ENCODE data around the gene LCN1.
"Not testable (repeated sequence)": the region's sequence is repeated elsewhere in the genome, so short reads cannot be mapped to it uniquely, and the experiment has no call there.

LCN1 gene

DNA sequence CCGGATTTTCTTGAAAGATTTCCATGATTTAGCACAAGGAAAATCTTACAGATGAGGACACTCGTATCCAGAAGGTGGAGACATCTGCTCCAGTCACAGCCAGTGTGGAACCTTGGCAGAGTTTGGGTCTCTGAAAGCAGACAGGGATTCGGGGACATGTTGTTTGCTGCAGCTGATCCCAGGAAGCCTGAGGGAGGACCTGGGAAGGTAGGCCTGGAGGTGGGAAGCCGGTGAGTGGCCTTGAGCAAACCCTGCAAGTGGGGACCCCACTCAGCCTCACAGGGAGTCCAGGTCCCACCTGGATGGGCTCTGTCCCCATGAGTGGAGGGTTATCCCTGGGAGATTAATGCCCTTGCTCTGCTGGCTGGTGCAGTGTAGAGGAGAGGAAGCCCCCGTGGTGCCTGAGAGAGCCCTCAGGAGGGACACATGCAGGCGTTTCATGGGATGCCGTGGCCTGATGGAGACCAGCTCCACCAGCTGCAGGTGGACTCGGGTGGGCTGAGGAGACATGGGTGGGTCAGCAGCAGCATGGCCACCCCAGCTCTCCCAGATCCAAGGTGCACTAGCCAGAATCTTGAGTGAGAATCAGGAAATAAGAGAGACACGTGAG, 12.9 kb upstream of the LCN1 start:
- Histone ChIP-seq H3K4me3 (ENCODE audit: low read depth, low read length) (no peak overlapping the region), H2AFZ (ENCODE audit: low read length, unreplicated experiment) (no peak overlapping the region), H3K4me1 (ENCODE audit: control insufficient read depth, insufficient read depth, low read length, unreplicated experiment) (peaks cover 15% of the 10 kb centered on the region), H3K79me2 (ENCODE audit: control insufficient read depth, insufficient read depth, low read length, unreplicated experiment) (no peaks in the 10 kb centered on the region), H3K27ac (ENCODE audit: low read depth, low read length) (no peak overlapping the region), H3K36me3 (ENCODE audit: insufficient read depth, low read length) (no peaks in the 10 kb centered on the region), H3K27me3 (ENCODE audit: insufficient read depth, low read length) (no peaks in the 10 kb centered on the region)

DNA sequence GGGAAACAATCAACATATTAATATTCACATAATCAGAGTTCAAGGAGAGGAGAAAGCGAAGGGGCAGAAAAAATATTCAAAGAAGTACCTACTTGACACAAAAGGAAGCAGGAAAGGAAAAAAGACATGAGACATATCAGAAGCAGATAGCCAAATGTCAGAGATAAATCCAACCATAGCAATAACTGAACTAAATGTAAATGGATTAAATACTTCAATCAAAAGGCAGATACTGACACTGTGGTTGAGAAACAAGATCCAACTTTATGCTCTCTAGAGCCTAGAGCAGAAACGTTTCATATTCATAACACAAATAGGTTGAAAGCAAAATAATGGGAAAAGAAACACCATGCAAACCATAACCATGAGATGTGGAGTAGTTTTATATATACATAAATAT, 11.8 kb upstream of the LCN1 start:
- Histone ChIP-seq H3K27ac (ENCODE audit: low read depth, low read length) (no peak overlapping the region), H3K36me3 (ENCODE audit: insufficient read depth, low read length) (no peaks in the 10 kb centered on the region), H3K79me2 (ENCODE audit: control insufficient read depth, insufficient read depth, low read length, unreplicated experiment) (no peaks in the 10 kb centered on the region), H3K4me1 (ENCODE audit: control insufficient read depth, insufficient read depth, low read length, unreplicated experiment) (peaks cover 15% of the 10 kb centered on the region), H2AFZ (ENCODE audit: low read length, unreplicated experiment) (no peak overlapping the region), H3K27me3 (ENCODE audit: insufficient read depth, low read length) (no peaks in the 10 kb centered on the region), H3K4me3 (ENCODE audit: low read depth, low read length) (no peak overlapping the region)

DNA sequence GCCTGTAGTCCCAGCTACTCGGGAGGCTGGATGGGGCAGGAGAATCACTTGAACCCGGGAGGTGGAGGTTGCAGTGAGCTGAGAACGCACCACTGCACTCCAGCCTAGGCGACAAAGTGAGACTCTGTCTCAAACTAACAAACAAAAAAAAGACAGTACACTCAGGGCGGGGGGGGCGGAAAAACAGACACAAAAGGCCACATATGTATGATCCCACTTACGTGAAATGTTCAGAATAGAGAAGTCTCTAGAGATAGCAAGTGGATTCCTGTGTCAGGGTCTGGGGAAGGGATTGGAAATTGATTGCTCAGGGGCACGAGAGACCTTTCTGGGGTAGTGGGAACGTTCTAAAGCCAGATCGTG, 9.0 kb upstream of the LCN1 start:
- Histone ChIP-seq H3K27me3 (ENCODE audit: insufficient read depth, low read length) (peaks cover 1% of the 10 kb centered on the region; the same call in 1 of the 2 replicates), H3K4me1 (ENCODE audit: control insufficient read depth, insufficient read depth, low read length, unreplicated experiment) (peaks cover 15% of the 10 kb centered on the region), H3K79me2 (ENCODE audit: control insufficient read depth, insufficient read depth, low read length, unreplicated experiment) (no peaks in the 10 kb centered on the region), H3K27ac (ENCODE audit: low read depth, low read length) (no peak overlapping the region), H3K36me3 (ENCODE audit: insufficient read depth, low read length) (no peaks in the 10 kb centered on the region), H2AFZ (ENCODE audit: low read length, unreplicated experiment) (no peak overlapping the region), H3K4me3 (ENCODE audit: low read depth, low read length) (no peak overlapping the region)

DNA sequence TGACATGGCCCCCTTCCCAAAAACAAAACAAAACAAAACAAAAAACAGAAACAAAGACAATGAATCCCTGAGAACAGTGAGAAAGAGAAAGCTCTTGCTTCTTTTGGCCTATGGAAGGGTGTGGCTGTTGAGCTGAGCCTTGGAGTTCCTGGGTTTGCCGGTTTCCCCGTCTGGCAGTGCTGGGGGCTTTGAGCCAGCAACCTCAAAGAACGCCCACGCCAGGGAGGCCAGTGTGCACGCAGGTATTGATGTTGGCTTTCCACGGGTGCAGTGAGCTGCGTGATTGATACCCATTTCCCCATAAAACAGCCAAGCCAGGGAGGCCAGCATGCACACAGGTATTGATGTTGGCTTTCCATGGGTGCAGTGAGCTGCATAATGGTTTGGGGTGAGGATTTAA, 8.3 kb upstream of the LCN1 start:
- Histone ChIP-seq H2AFZ (ENCODE audit: low read length, unreplicated experiment) (no peak overlapping the region), H3K27ac (ENCODE audit: low read depth, low read length) (no peak overlapping the region), H3K4me1 (ENCODE audit: control insufficient read depth, insufficient read depth, low read length, unreplicated experiment) (peaks cover 15% of the 10 kb centered on the region), H3K27me3 (ENCODE audit: insufficient read depth, low read length) (peaks cover 7% of the 10 kb centered on the region; the same call in 1 of the 2 replicates), H3K4me3 (ENCODE audit: low read depth, low read length) (no peak overlapping the region), H3K79me2 (ENCODE audit: control insufficient read depth, insufficient read depth, low read length, unreplicated experiment) (no peaks in the 10 kb centered on the region), H3K36me3 (ENCODE audit: insufficient read depth, low read length) (no peaks in the 10 kb centered on the region)

GRCh38 chr9:135513351-135513846, 7.8 kb upstream of the LCN1 start:
- H3K27me3 ChIP-seq (ENCODE audit: insufficient read depth, low read length) = peaks cover 7% of the 10 kb centered on the region; the same call in 1 of the 2 replicates
- H3K36me3 ChIP-seq (ENCODE audit: insufficient read depth, low read length) = no peaks in the 10 kb centered on the region
- H3K4me3 ChIP-seq (ENCODE audit: low read depth, low read length) = no peak overlapping the region
- no peaks in the 10 kb centered on the region for H3K79me2 ChIP-seq (ENCODE audit: control insufficient read depth, insufficient read depth, low read length, unreplicated experiment)
- peaks cover 15% of the 10 kb centered on the region for H3K4me1 ChIP-seq (ENCODE audit: control insufficient read depth, insufficient read depth, low read length, unreplicated experiment)
- no peak overlapping the region for H3K27ac ChIP-seq (ENCODE audit: low read depth, low read length)
- H2AFZ ChIP-seq (ENCODE audit: low read length, unreplicated experiment) = no peak overlapping the region

DNA sequence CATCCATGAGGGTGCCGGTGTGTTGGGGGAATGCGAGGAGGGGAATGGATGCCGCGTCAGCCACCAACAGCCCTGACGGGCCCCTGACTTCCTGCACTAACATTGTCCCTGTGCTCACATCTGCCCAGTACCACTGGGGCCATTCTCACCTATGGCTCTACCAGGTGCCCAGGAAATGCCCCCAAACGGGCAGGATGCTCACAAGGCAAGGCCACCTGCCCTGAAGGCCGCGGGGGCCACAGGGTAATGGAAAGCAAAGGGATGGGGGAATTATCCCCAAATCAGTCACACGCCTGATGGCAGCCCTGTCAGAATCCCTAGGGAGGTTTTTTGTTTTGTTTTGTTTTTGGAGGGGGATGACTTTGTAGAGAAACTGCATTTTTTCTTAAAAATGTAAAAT, 7.3 kb upstream of the LCN1 start:
- H3K27me3 ChIP-seq (ENCODE audit: insufficient read depth, low read length); H3K79me2 ChIP-seq (ENCODE audit: control insufficient read depth, insufficient read depth, low read length, unreplicated experiment); H3K4me3 ChIP-seq (ENCODE audit: low read depth, low read length); H3K36me3 ChIP-seq (ENCODE audit: insufficient read depth, low read length); H2AFZ ChIP-seq (ENCODE audit: low read length, unreplicated experiment); H3K27ac ChIP-seq (ENCODE audit: low read depth, low read length): not testable (repeated sequence)
- H3K4me1 ChIP-seq (ENCODE audit: control insufficient read depth, insufficient read depth, low read length, unreplicated experiment) = peaks cover 15% of the 10 kb centered on the region

DNA sequence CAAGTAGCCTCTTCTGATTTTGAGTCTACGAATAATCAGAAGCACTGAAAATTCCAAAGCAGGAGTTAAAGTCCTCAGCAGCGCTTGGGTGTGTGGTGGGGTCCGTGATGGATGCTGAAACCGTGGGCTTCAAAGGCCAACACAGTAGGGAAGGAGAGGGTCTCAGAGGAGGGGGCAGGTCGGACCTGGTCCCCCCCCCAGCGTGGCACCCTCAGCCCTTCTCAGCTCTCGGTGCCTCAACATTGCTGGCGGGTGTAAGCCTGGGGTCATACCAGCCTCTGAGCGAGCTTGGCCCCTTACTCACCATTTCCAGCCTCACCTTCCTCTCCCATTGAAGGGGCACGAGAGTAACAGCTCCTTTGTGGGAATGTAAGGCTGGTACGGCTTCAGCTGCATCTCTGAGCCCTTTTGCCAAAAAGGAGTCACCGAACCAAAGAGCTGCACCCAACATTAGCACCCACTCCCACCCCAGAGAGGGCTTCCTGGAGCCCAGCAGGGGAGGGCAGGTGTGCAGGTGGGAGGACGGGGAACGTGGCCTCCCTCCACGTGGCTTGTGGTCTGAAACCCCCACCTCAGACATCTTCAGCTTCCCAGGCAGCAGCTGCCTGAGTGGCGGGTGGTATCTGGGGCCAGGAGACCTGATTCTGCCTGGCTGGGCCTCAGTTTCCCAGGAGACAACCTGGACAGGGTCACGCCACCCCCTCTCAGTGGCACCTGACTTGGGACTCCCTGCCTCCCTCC, 6.7 kb upstream of the LCN1 start:
- Histone ChIP-seq H3K79me2 (ENCODE audit: control insufficient read depth, insufficient read depth, low read length, unreplicated experiment) (no peaks in the 10 kb centered on the region), H3K36me3 (ENCODE audit: insufficient read depth, low read length) (no peaks in the 10 kb centered on the region), H3K4me1 (ENCODE audit: control insufficient read depth, insufficient read depth, low read length, unreplicated experiment) (peaks cover 15% of the 10 kb centered on the region), H2AFZ (ENCODE audit: low read length, unreplicated experiment) (no peak overlapping the region), H3K4me3 (ENCODE audit: low read depth, low read length) (no peak overlapping the region), H3K27me3 (ENCODE audit: insufficient read depth, low read length) (peaks cover 11% of the 10 kb centered on the region; the same call in 1 of the 2 replicates), H3K27ac (ENCODE audit: low read depth, low read length) (no peak overlapping the region)

DNA sequence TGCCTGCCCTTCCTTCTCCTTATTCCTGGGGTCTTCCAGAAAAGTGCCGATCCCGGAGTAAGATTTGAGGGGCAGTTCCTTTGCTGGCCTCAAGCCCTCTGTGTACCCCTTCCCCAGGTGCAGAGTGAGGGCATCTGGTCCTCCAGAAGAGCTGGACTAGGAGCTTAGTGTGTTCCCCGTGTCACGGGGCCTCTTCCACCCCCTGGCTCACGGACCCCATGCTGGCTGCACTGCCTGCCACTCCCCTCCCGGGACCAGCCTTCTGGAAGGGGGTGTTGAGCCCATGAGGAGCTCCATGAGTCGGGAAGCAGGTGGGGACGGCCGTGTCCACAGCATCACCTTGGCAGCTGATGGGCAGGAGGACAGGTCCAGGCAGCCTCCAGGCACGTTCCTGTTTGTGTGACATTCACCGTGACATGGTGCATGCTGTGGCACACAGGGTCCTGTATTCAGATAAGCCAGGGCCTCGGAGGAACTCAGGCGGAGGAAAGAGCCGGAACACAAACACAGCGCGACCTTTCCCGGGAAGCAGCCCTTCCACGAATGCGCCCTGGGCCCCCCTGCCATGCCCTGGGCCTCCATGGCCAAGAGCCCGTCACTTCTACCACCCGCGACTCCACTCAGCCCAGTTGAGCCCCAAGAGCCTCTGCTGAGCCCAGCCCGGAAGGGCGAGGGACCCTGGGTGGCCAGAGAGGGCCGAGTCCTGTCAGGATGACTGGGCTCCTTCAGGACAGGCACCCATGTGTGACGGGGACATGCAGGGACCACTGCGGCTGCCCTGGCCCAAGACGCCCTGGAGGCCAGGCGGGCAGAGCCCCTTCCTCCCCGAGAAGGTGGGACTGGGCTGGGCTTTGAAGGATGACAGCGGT, 5.9 kb upstream of the LCN1 start:
- no peak overlapping the region for H2AFZ ChIP-seq (ENCODE audit: low read length, unreplicated experiment)
- H3K4me1 ChIP-seq (ENCODE audit: control insufficient read depth, insufficient read depth, low read length, unreplicated experiment) = peaks cover 15% of the 10 kb centered on the region
- H3K4me3 ChIP-seq (ENCODE audit: low read depth, low read length) = no peak overlapping the region
- peaks cover 13% of the 10 kb centered on the region; the same call in 1 of the 2 replicates for H3K27me3 ChIP-seq (ENCODE audit: insufficient read depth, low read length)
- no peaks in the 10 kb centered on the region for H3K36me3 ChIP-seq (ENCODE audit: insufficient read depth, low read length)
- H3K79me2 ChIP-seq (ENCODE audit: control insufficient read depth, insufficient read depth, low read length, unreplicated experiment) = no peaks in the 10 kb centered on the region
- no peak overlapping the region for H3K27ac ChIP-seq (ENCODE audit: low read depth, low read length)

GRCh38 chr9:135516132-135516860, 4.9 kb upstream of the LCN1 start:
- no peaks in the 10 kb centered on the region for H3K36me3 ChIP-seq (ENCODE audit: insufficient read depth, low read length)
- no peak overlapping the region for H3K4me3 ChIP-seq (ENCODE audit: low read depth, low read length)
- peaks cover 7% of the 10 kb centered on the region for H3K4me1 ChIP-seq (ENCODE audit: control insufficient read depth, insufficient read depth, low read length, unreplicated experiment)
- no peaks in the 10 kb centered on the region for H3K79me2 ChIP-seq (ENCODE audit: control insufficient read depth, insufficient read depth, low read length, unreplicated experiment)
- H3K27me3 ChIP-seq (ENCODE audit: insufficient read depth, low read length) = peaks cover 13% of the 10 kb centered on the region; the same call in 1 of the 2 replicates
- H2AFZ ChIP-seq (ENCODE audit: low read length, unreplicated experiment) = no peak overlapping the region
- H3K27ac ChIP-seq (ENCODE audit: low read depth, low read length) = no peak overlapping the region

DNA sequence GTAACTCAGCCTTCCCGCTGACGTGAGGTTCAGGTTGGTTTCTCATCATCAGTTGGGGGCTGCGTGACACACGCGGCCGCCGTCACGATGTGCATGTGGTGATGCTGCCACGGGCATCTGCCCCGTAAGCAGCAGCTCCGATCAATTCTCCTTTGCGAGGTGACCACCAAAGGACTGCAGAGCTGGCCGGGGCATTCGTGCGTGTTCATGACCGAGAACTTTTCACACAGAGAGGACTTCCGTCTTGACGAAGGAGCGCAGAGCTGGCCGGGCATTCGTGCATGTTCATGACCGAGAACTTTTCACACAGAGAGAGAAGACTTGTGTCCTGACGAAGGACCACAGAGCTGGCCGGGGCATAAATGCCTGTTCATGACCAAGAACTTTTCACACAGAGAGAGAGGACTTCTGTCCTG, 3.8 kb upstream of the LCN1 start:
- H3K4me1 ChIP-seq (ENCODE audit: control insufficient read depth, insufficient read depth, low read length, unreplicated experiment) = no peaks in the 10 kb centered on the region
- H3K27ac ChIP-seq (ENCODE audit: low read depth, low read length) = no peak overlapping the region
- H3K79me2 ChIP-seq (ENCODE audit: control insufficient read depth, insufficient read depth, low read length, unreplicated experiment) = no peaks in the 10 kb centered on the region
- H2AFZ ChIP-seq (ENCODE audit: low read length, unreplicated experiment) = no peak overlapping the region
- H3K4me3 ChIP-seq (ENCODE audit: low read depth, low read length) = no peak overlapping the region
- peaks cover 13% of the 10 kb centered on the region; the same call in 1 of the 2 replicates for H3K27me3 ChIP-seq (ENCODE audit: insufficient read depth, low read length)
- no peaks in the 10 kb centered on the region for H3K36me3 ChIP-seq (ENCODE audit: insufficient read depth, low read length)
